ENCODE results near the gene OR13C8. TPM values are rescaled to one million over a fixed set of nuclear protein-coding genes. Genes with fewer than 3 reads are reported as not detected.

The OR13C8 gene
- total RNA-seq, 3 donors from 2014 or later = not detected

DNA sequence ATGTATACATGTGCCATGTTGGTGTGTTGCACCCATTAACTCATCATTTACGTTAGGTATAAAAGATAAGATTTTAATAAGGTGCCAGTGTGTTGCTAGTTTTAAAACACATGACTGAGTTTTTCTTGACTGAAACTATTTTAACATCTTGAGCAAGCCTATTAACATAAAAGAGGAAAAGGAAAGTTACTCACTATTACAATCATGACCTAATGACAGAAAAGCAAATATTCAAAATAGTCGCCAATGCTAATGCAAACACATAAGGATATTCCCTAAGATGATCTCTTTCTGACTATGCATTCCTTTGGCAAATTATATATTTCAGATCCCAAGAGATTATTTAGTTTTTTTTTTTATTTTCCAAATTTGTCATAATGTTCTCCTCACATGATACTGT is 42.2 kb downstream of the OR13C8 start:
- intact Hi-C loops (cut with DNase I; ENCODE audit: low total_unique reads) = no loop called here
- Histone ChIP-seq H3K27ac (no peak overlapping the region), H3K27me3 (no peaks in the 10 kb centered on the region), H3K4me1 (no peaks in the 10 kb centered on the region), H3K9me3 (no peaks in the 10 kb centered on the region), H3K36me3 (no peaks in the 10 kb centered on the region), H3K4me3 (no peak overlapping the region)
- TF ChIP-seq POLR2AphosphoS5 (IDR thresholded peaks at IDR 0.05) = no peak
- TF ChIP-seq, protein P1, sequence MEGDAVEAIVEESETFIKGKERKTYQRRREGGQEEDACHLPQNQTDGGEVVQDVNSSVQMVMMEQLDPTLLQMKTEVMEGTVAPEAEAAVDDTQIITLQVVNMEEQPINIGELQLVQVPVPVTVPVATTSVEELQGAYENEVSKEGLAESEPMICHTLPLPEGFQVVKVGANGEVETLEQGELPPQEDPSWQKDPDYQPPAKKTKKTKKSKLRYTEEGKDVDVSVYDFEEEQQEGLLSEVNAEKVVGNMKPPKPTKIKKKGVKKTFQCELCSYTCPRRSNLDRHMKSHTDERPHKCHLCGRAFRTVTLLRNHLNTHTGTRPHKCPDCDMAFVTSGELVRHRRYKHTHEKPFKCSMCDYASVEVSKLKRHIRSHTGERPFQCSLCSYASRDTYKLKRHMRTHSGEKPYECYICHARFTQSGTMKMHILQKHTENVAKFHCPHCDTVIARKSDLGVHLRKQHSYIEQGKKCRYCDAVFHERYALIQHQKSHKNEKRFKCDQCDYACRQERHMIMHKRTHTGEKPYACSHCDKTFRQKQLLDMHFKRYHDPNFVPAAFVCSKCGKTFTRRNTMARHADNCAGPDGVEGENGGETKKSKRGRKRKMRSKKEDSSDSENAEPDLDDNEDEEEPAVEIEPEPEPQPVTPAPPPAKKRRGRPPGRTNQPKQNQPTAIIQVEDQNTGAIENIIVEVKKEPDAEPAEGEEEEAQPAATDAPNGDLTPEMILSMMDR (IDR thresholded peaks at IDR 0.05) = no peak
- no peak for TF ChIP-seq POLR2A (IDR thresholded peaks at IDR 0.05)
- no peak for DNase-seq (ENCODE audit: low spot score in 2 of 2)

DNA sequence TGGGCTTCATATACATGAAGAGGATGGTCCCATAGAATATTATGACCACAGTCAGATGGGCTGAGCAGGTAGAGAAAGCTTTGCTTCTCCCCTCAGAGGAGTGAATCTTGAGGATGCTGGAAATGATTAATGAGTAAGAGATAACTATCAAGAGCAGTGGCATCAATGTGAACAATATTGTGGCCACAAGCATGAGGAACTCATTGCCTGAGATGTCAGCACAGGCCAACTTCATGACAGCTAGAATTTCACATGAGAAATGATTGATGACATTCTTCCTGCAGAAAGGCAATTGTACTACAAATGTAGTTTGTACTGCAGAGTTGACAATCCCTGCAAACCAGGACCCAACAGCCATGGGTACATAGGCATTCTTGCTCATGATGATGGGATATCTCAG is 48.5 kb downstream of the OR13C8 start:
- DNase-seq (ENCODE audit: low spot score in 2 of 2) = no peak
- TF ChIP-seq POLR2A (IDR thresholded peaks at IDR 0.05) (no peak), POLR2AphosphoS5 (IDR thresholded peaks at IDR 0.05) (no peak)
- TF ChIP-seq, protein P1 (IDR thresholded peaks at IDR 0.05) = no peak
- H3K9me3 ChIP-seq = no peaks in the 10 kb centered on the region

DNA sequence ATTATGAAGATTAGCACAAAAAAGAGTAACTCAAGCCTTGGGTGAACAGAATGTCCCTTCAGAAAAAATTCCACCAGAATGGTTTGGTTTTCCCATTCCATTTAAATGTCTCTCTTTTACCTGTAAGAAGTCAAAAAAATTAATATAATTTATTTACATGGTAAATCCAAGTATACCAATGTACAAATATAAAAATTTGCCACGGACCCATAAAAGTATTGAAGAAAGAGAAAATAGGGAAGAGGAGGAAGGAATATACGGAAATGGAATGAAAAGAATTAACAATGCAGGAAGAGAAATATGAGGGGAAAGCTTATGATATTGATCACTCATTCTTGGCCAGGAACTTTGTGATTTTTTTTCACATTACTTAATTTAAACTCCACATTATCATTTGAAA is 49.1 kb downstream of the OR13C8 start, which contains the start of gene OR13C9:
Gene OR13C9 (minus strand): TSS at position 101 of the 400 bp plus-strand sequence. CDS start 0 bp downstream, at position 101.
- no peak for TF ChIP-seq POLR2AphosphoS5 (IDR thresholded peaks at IDR 0.05)
- no peak for TF ChIP-seq POLR2A (IDR thresholded peaks at IDR 0.05)
- TF ChIP-seq, protein P1 (IDR thresholded peaks at IDR 0.05) = no peak
- H3K27me3 ChIP-seq = no peaks in the 10 kb centered on the region
- H3K36me3 ChIP-seq = no peaks in the 10 kb centered on the region
- no peak within 1 kb of the TSS for H3K27ac ChIP-seq
- H3K9me3 ChIP-seq = no peaks in the 10 kb centered on the region
- DNase-seq (ENCODE audit: low spot score in 2 of 2) = no peak
- intact Hi-C loops (cut with DNase I; ENCODE audit: low total_unique reads) = no loop called here
- H3K4me3 ChIP-seq = no peak within 1 kb of the TSS
- H3K4me1 ChIP-seq = no peaks in the 10 kb centered on the region

More for the DNA sequence above, 48.5 kb downstream of the OR13C8 start:
- H3K27ac ChIP-seq = no peak overlapping the region
- intact Hi-C loops (cut with DNase I; ENCODE audit: low total_unique reads) = no loop called here
- no peaks in the 10 kb centered on the region for H3K27me3 ChIP-seq
- no peaks in the 10 kb centered on the region for H3K4me1 ChIP-seq
- H3K4me3 ChIP-seq = no peak overlapping the region
- H3K36me3 ChIP-seq = no peaks in the 10 kb centered on the region

Other genes starting within 250 kb of the OR13C8 start
- gene OR13F1, start 64.9 kb upstream of the OR13C8 start, total RNA-seq = not detected
- gene OR13C4, start 42.0 kb upstream of the OR13C8 start, total RNA-seq = not detected
- not detected for gene OR13C3, start 32.3 kb upstream of the OR13C8 start, total RNA-seq
- not detected for gene OR13C5, start 30.2 kb downstream of the OR13C8 start, total RNA-seq
- gene OR13C2, start 36.5 kb downstream of the OR13C8 start, total RNA-seq = not detected
- not detected for gene OR13C9, start 49.0 kb downstream of the OR13C8 start, total RNA-seq
- not detected for gene OR13D1, start 125.3 kb downstream of the OR13C8 start, total RNA-seq
- 10 to 100 TPM; 23.1 to 28.2 (median 26.6) TPM for gene NIPSNAP3A, start 178.5 kb downstream of the OR13C8 start, total RNA-seq
- gene NIPSNAP3B, start 195.0 kb downstream of the OR13C8 start, total RNA-seq = 10 to 100 TPM in 1 of 3 donors, 1 to 10 TPM in 2; 4.2 to 11.4 (median 6.9) TPM

Measured in breast epithelium (tissue), 4 donors.